WTC11 (cell line): ENCODE data around the gene SH2D6. TPM values are rescaled to one million over a fixed set of nuclear protein-coding genes. Genes with fewer than 3 reads are reported as not detected.

Source experiments
- ATAC-seq: fragments of 200-7000 bp; cut with Tn5 transposase; 2 replicates; pipeline ENCODE4 v1.10.0; 2021; ENCODE audit warnings: mild to moderate bottlenecking, moderate library complexity
- CTCF ChIA-PET: fragments of 300-600 bp; sonication (Branson Sonifier 250); formaldehyde crosslinking; loops from one replicate; lab custom pipeline; 2021; ENCODE audit warnings: antibody characterized with exemption; lab: Charles Lee
- POLR2A ChIA-PET: fragments of 350-600 bp; sonication (Branson Sonifier 250); formaldehyde crosslinking; loops from one replicate; lab custom pipeline; 2021; ENCODE audit warnings: antibody characterized with exemption; lab: Charles Lee
- DNase-seq: peaks from one replicate; pipeline ENCODE4 v3.0.0; 2021; ENCODE audit warnings: low spot score
- H3K27ac Mint-ChIP-seq: 2 replicates; pipeline ENCODE4 v1.8.0; 2021; ENCODE audit warnings: mixed read lengths
- H3K27me3 Mint-ChIP-seq: 2 replicates; pipeline ENCODE4 v1.8.0; 2021; ENCODE audit warnings: low read depth, mild to moderate bottlenecking, moderate library complexity, mixed read lengths
- H3K36me3 Mint-ChIP-seq: 2 replicates; pipeline ENCODE4 v1.8.0; 2021; ENCODE audit warnings: mixed read lengths
- H3K4me1 Mint-ChIP-seq: 2 replicates; pipeline ENCODE4 v1.8.0; 2022; ENCODE audit warnings: mixed read lengths
- H3K4me3 Mint-ChIP-seq: 2 replicates; pipeline ENCODE4 v1.8.0; 2021; ENCODE audit warnings: mild to moderate bottlenecking, moderate library complexity, mixed read lengths
- H3K9me3 Mint-ChIP-seq: 2 replicates; pipeline ENCODE4 v1.8.0; 2021; ENCODE audit warnings: mixed read lengths
- E2F4 ChIP-seq: sonication (generic); formaldehyde crosslinking; IDR thresholded peaks from 2 replicates; pipeline ENCODE4 v1.8.1; 2022; ENCODE audit warnings: low read depth, mild to moderate bottlenecking, moderate library complexity, missing genetic modification reagents, borderline replicate concordance
- GTF2I ChIP-seq: fragments of 250-450 bp; sonication (Bioruptor Pico); conservative IDR thresholded peaks from 2 replicates; pipeline ENCODE4 v1.4.0; 2021; ENCODE audit warnings: mild to moderate bottlenecking
- IRF2 ChIP-seq: sonication (generic); formaldehyde crosslinking; IDR thresholded peaks from 2 replicates; pipeline ENCODE4 v1.8.0; 2022; ENCODE audit warnings: low read depth, missing genetic modification reagents, borderline replicate concordance
- KAT7 ChIP-seq: sonication (generic); formaldehyde crosslinking; IDR thresholded peaks from 2 replicates; pipeline ENCODE4 v1.8.1; 2023; ENCODE audit warnings: missing genetic modification reagents, mild to moderate bottlenecking, borderline replicate concordance
- MAX ChIP-seq: sonication (generic); formaldehyde crosslinking; IDR thresholded peaks from 2 replicates; pipeline ENCODE4 v1.8.0; 2022; ENCODE audit warnings: mild to moderate bottlenecking, missing genetic modification reagents
- NR3C1 ChIP-seq: sonication (generic); formaldehyde crosslinking; conservative IDR thresholded peaks from 2 replicates; pipeline ENCODE4 v1.8.1; 2023; ENCODE audit warnings: low read depth, mild to moderate bottlenecking, missing genetic modification reagents
- OVOL2 ChIP-seq: fragments of 250-450 bp; sonication (Bioruptor Pico); IDR thresholded peaks from 2 replicates; pipeline ENCODE4 v1.9.0; 2021; ENCODE audit warnings: mild to moderate bottlenecking, borderline replicate concordance
- TEAD4 ChIP-seq: sonication (generic); formaldehyde crosslinking; IDR thresholded peaks from 2 replicates; pipeline ENCODE4 v1.8.0; 2022; ENCODE audit warnings: mild to moderate bottlenecking, missing genetic modification reagents
- ZBTB21 ChIP-seq: sonication (generic); formaldehyde crosslinking; IDR thresholded peaks from 2 replicates; pipeline ENCODE4 v1.8.1; 2023; ENCODE audit warnings: mild to moderate bottlenecking, missing genetic modification reagents, borderline replicate concordance
- ZMAT4 ChIP-seq: fragments of 250-450 bp; sonication (Bioruptor Pico); IDR thresholded peaks from 2 replicates; pipeline ENCODE4 v1.9.0; 2021; ENCODE audit warnings: mild to moderate bottlenecking
- ZNF423 ChIP-seq: fragments of 250-450 bp; sonication (Bioruptor Pico); IDR thresholded peaks from 2 replicates; pipeline ENCODE4 v2.1.2; 2022; ENCODE audit warnings: mild to moderate bottlenecking, moderate library complexity
- ZNF512 ChIP-seq: sonication (generic); formaldehyde crosslinking; IDR thresholded peaks from 2 replicates; pipeline ENCODE4 v1.8.1; 2022; ENCODE audit warnings: missing genetic modification reagents, borderline replicate concordance
- ZNF532 ChIP-seq: fragments of 250-450 bp; sonication (Bioruptor Pico); IDR thresholded peaks from 2 replicates; pipeline ENCODE4 v1.9.0; 2021; ENCODE audit warnings: mild to moderate bottlenecking, borderline replicate concordance
- ZNF671 ChIP-seq: fragments of 250-450 bp; sonication (Bioruptor Pico); IDR thresholded peaks from 2 replicates; pipeline ENCODE4 v1.8.0; 2021; ENCODE audit warnings: mild to moderate bottlenecking
- total RNA-seq: library from RNA; stranded (reverse); gene quantifications from 3 replicates; pipeline ENCODE4 v1.2.3, GENCODE V29; 2021
- TF ChIP-seq, protein P1 (sequence below): sonication (generic); formaldehyde crosslinking; IDR thresholded peaks from 2 replicates; pipeline ENCODE4 v1.8.0; 2022; ENCODE audit warnings: mild to moderate bottlenecking, missing genetic modification reagents
- TF ChIP-seq, protein P2 (sequence below): fragments of 200-600 bp; IDR thresholded peaks from 2 replicates; pipeline ENCODE4 v1.8.0; 2022; ENCODE audit warnings: antibody characterized with exemption

The SH2D6 gene
- total RNA-seq, 1 experiment from 2014 or later, result 1.2 TPM

GRCh38 chr2:85458601-85459563 lies 40.4 kb downstream of the SH2D6 start (continued):
- TF ChIP-seq ZNF532 (CRISPR knock-in tag) (no peak), GTF2I (CRISPR knock-in tag) (no peak)

- ATAC-seq (no peak), DNase-seq (no peak)
- POLR2A ChIA-PET, result no interaction called here
- H3K36me3 Mint-ChIP-seq, result no peaks in the 10 kb centered on the region
- CTCF ChIA-PET, result no interaction called here
- peaks cover 35% of the 10 kb centered on the region for H3K27me3 Mint-ChIP-seq
- H3K9me3 Mint-ChIP-seq, result peaks cover 6% of the 10 kb centered on the region; the same call in 1 of the 2 replicates
- no peak for TF ChIP-seq KAT7 (CRISPR knock-in tag)
- H3K4me3 Mint-ChIP-seq, result no peak overlapping the region
- H3K4me1 Mint-ChIP-seq, result peaks cover 47% of the 10 kb centered on the region
- H3K27ac Mint-ChIP-seq, result no peak overlapping the region
Observed at GRCh38 chr2:85459771-85460170, 41.3 kb downstream of the SH2D6 start.

- Mint-ChIP-seq H3K27me3 (peaks cover 16% of the 10 kb centered on the region), H3K9me3 (no peaks in the 10 kb centered on the region), H3K27ac (no peak overlapping the region), H3K36me3 (no peaks in the 10 kb centered on the region), H3K4me1 (peaks cover 28% of the 10 kb centered on the region), H3K4me3 (no peak overlapping the region)
- TF ChIP-seq, protein P1, sequence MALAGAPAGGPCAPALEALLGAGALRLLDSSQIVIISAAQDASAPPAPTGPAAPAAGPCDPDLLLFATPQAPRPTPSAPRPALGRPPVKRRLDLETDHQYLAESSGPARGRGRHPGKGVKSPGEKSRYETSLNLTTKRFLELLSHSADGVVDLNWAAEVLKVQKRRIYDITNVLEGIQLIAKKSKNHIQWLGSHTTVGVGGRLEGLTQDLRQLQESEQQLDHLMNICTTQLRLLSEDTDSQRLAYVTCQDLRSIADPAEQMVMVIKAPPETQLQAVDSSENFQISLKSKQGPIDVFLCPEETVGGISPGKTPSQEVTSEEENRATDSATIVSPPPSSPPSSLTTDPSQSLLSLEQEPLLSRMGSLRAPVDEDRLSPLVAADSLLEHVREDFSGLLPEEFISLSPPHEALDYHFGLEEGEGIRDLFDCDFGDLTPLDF (CRISPR knock-in tag), result no peak
- TF ChIP-seq ZNF512 (CRISPR knock-in tag), result no peak
- no peak for TF ChIP-seq E2F4
- ATAC-seq (no peak), DNase-seq (no peak)
- CTCF ChIA-PET, result no interaction called here
- POLR2A ChIA-PET, result no interaction called here
Observed at GRCh38 chr2:85462322-85462721, 43.8 kb downstream of the SH2D6 start.

DNA sequence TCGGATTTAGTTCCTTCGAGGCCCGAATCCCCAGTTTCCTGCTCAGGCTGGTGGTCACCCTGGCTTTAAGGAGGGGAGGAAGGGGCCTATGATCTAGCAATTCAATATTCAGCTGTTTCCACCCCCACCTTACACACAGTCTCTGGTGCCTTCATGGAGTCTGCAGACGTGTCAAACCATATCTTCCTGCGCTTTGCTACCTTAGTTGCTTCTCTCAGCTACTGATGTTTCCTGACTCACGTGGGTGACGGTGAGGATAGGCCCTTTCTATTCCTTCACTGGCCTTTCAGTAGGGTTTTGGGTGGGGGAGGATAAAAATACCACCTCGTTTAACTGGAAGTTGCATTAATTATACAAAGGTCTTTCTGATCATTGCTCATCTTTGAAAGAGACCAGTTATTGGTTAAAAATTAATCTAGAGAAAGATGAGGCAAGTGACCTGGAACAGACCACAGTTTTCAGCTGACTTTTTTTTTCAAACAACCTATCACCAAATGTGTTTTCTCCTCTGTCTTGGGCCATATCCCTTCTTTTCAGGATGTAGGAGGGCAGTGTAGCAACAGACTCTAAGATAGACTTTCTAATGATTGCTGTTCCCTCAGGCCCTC lies 49.7 kb downstream of the SH2D6 start:
- POLR2A ChIA-PET, result interaction anchor here (0.5 to 1.6 kb wide), 3 partner anchors 14 to 169 kb away, joined by 3 to 9 read pairs (median 6); partner anchors contain the start of gene MAT2A
- CTCF ChIA-PET, result interaction anchor here (0.8 to 1.6 kb wide), 6 partner anchors 10 to 78 kb away, joined by 3 to 7 read pairs (median 3); no protein-coding TSS in a partner anchor
- H3K4me1 Mint-ChIP-seq, result peaks cover 19% of the 10 kb centered on the region
- H3K4me3 Mint-ChIP-seq, result no peak overlapping the region
- ATAC-seq (no peak), DNase-seq (no peak)
- H3K36me3 Mint-ChIP-seq, result no peaks in the 10 kb centered on the region
- no peaks in the 10 kb centered on the region for H3K9me3 Mint-ChIP-seq
- no peaks in the 10 kb centered on the region; the same call in 1 of the 2 replicates for H3K27me3 Mint-ChIP-seq
- H3K27ac Mint-ChIP-seq, result peak overlapping the region; percentile 31; the same call in 1 of the 2 replicates
- no peak for TF ChIP-seq ZNF671
- TF ChIP-seq KAT7 (CRISPR knock-in tag), result no peak
- no peak for TF ChIP-seq OVOL2 (CRISPR knock-in tag)
- no peak for TF ChIP-seq NR3C1
- TF ChIP-seq ZMAT4, result no peak
- no peak for TF ChIP-seq TEAD4
- no peak for TF ChIP-seq ZBTB21 (CRISPR knock-in tag)
- no peak for TF ChIP-seq IRF2 (CRISPR knock-in tag)
- TF ChIP-seq, protein P2, sequence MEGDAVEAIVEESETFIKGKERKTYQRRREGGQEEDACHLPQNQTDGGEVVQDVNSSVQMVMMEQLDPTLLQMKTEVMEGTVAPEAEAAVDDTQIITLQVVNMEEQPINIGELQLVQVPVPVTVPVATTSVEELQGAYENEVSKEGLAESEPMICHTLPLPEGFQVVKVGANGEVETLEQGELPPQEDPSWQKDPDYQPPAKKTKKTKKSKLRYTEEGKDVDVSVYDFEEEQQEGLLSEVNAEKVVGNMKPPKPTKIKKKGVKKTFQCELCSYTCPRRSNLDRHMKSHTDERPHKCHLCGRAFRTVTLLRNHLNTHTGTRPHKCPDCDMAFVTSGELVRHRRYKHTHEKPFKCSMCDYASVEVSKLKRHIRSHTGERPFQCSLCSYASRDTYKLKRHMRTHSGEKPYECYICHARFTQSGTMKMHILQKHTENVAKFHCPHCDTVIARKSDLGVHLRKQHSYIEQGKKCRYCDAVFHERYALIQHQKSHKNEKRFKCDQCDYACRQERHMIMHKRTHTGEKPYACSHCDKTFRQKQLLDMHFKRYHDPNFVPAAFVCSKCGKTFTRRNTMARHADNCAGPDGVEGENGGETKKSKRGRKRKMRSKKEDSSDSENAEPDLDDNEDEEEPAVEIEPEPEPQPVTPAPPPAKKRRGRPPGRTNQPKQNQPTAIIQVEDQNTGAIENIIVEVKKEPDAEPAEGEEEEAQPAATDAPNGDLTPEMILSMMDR, result no peak
- TF ChIP-seq ZNF423 (CRISPR knock-in tag), result no peak
- TF ChIP-seq MAX (CRISPR knock-in tag), result no peak
